SK-N-SH (cell line): ENCODE results near the gene CDHR2.
A peak's percentile ranks its signal among the peaks of the same experiment; 100 is the strongest.

Source experiments
- CTCF ChIP-seq: fragments of 200-600 bp; sonication (generic); IDR thresholded peaks from 2 replicates; pipeline ENCODE4 v1.6.1; 2017; ENCODE audit warnings: antibody characterized with exemption, mild to moderate bottlenecking, moderate library complexity
- EZH2phosphoT487 ChIP-seq: fragments of 200-600 bp; sonication (generic); IDR thresholded peaks from 2 replicates; pipeline ENCODE4 v1.6.1; 2017; ENCODE audit warnings: low read depth, mixed run types, mild to moderate bottlenecking, antibody characterized with exemption, moderate library complexity, borderline replicate concordance
- MAX ChIP-seq: IDR thresholded peaks from 2 replicates; pipeline ENCODE4 v1.4.0; 2012; ENCODE audit warnings: low read depth
- SIN3A ChIP-seq: IDR thresholded peaks from 2 replicates; pipeline ENCODE4 v1.6.1; 2012; ENCODE audit warnings: low read depth, mild to moderate bottlenecking, low read length, moderate library complexity, borderline replicate concordance
- SMC3 ChIP-seq: IDR thresholded peaks from 2 replicates; pipeline ENCODE4 v1.6.1; 2012; ENCODE audit warnings: low read depth, low read length, improper control_type of control experiment
- TAF1 ChIP-seq: IDR thresholded peaks from 2 replicates; pipeline ENCODE4 v1.6.1; 2012; ENCODE audit warnings: low read depth, mild to moderate bottlenecking, low read length, moderate library complexity, borderline replicate concordance

- no peak for TF ChIP-seq SMC3
- TF ChIP-seq CTCF, result no peak
- TF ChIP-seq EZH2phosphoT487, result no peak
- TF ChIP-seq SIN3A, result peak; percentile 64; the same call in 1 of the 2 replicates
- 0 out of 2 replicates have a peak, but pooled peaks have one; percentile 17 for TF ChIP-seq MAX
- no peak for TF ChIP-seq TAF1
Observed at GRCh38 chr5:176611435-176611834, 62.3 kb downstream of the CDHR2 start.
